Upper lobe of left lung (tissue), 4 donors: ENCODE results near the gene COCH.

ENCODE experiments used
- CTCF ChIP-seq, 6 experiments: fragments of 450-650 bp in 4 of 6; fragments of 200-600 bp in 2 of 6; sonication (generic) in 2 of 6; IDR thresholded peaks; one replicate each; pipeline ENCODE4 v1.5.1; 2016 to 2019; ENCODE audit warnings: antibody characterized with exemption in 6 of 6
- POLR2A ChIP-seq, 4 donors: fragments of 450-650 bp; IDR thresholded peaks; one replicate each; pipeline ENCODE4 v1.5.1; 2016 to 2017; ENCODE audit warnings: antibody characterized with exemption in 4 of 4, mild to moderate bottlenecking in 2 of 4
- POLR2AphosphoS5 ChIP-seq, 2 donors: sonication (generic); formaldehyde crosslinking; IDR thresholded peaks; one replicate each; pipeline ENCODE4 v1.5.1; 2017; ENCODE audit warnings: antibody characterized with exemption in 2 of 2

- no peak for TF ChIP-seq CTCF (IDR thresholded peaks at IDR 0.05)
- no peak for TF ChIP-seq POLR2A (IDR thresholded peaks at IDR 0.05)
- no peak for TF ChIP-seq POLR2AphosphoS5 (IDR thresholded peaks at IDR 0.05)
These were observed 14.9 kb downstream of the COCH start for GRCh38 chr14:30889244-30889594.
